ENCODE measurements around the gene PAX7. TPM values are rescaled to one million over a fixed set of nuclear protein-coding genes. Genes with fewer than 3 reads are reported as not detected.

Gene PAX7
- total RNA-seq, 4 donors from 2014 or later: not detected

- TF ChIP-seq CTCF (IDR thresholded peaks at IDR 0.05; ENCODE audit: low read depth): no peak
These were observed 153.8 kb downstream of the PAX7 start for GRCh38 chr1:18784482-18784831.

GRCh38 chr1:18786149-18786548 is 155.5 kb downstream of the PAX7 start:
- TF ChIP-seq CTCF (IDR thresholded peaks at IDR 0.05; ENCODE audit: low read depth): no peak

- no peak for TF ChIP-seq CTCF (IDR thresholded peaks at IDR 0.05; ENCODE audit: low read depth)
These were observed 157.3 kb downstream of the PAX7 start for GRCh38 chr1:18787825-18788385.

- no peak for TF ChIP-seq CTCF (IDR thresholded peaks at IDR 0.05; ENCODE audit: low read depth)
These were observed 158.6 kb downstream of the PAX7 start for GRCh38 chr1:18789246-18789645.

GRCh38 chr1:18792747-18793146 is 162.1 kb downstream of the PAX7 start:
- TF ChIP-seq CTCF (IDR thresholded peaks at IDR 0.05; ENCODE audit: low read depth): no peak

GRCh38 chr1:18793164-18793563 is 162.5 kb downstream of the PAX7 start:
- TF ChIP-seq CTCF (IDR thresholded peaks at IDR 0.05; ENCODE audit: low read depth): no peak

GRCh38 chr1:18794051-18794450 is 163.4 kb downstream of the PAX7 start:
- TF ChIP-seq CTCF (IDR thresholded peaks at IDR 0.05; ENCODE audit: low read depth): no peak
